K562 (cell line): ENCODE results near the gene MAP3K7. TPM values are rescaled to one million over a fixed set of nuclear protein-coding genes. Genes with fewer than 3 reads are reported as not detected.

Experiments used
- CEBPG ChIP-seq, 3 experiments: fragments of 200-800 bp in 1 of 3; sonication (Bioruptor generic) in 1 of 3; sonication (generic) in 1 of 3; formaldehyde crosslinking in 1 of 3; IDR thresholded peaks in 2 of 3; conservative IDR thresholded peaks in 1 of 3; 2 replicates each; pipeline versions ENCODE4 v1.6.1 to v1.8.0; 2016 to 2022; ENCODE audit warnings: missing compliant biosample characterization in 2 of 3, missing genetic modification characterization in 2 of 3, mild to moderate bottlenecking in 1 of 3, missing genetic modification reagents in 1 of 3
- CREM ChIP-seq: IDR thresholded peaks from 2 replicates; pipeline ENCODE4 v1.6.1; 2014; ENCODE audit warnings: antibody characterized with exemption, low read depth
- DDX20 ChIP-seq: fragments of 450-650 bp; IDR thresholded peaks from 2 replicates; pipeline ENCODE4 v1.6.1; 2016; ENCODE audit warnings: missing genetic modification characterization, low read depth, mild to moderate bottlenecking, missing compliant biosample characterization, moderate library complexity
- FIP1L1 ChIP-seq: fragments of 200-400 bp; formaldehyde crosslinking; IDR thresholded peaks from 2 replicates; pipeline ENCODE4 v1.6.1; 2018; ENCODE audit warnings: mild to moderate bottlenecking, low read depth, low read length; ENCODE audit not compliant: poor library complexity, severe bottlenecking
- HNRNPK ChIP-seq: fragments of 200-400 bp; formaldehyde crosslinking; IDR thresholded peaks from one replicate; pipeline ENCODE4 v1.6.1; 2018; ENCODE audit warnings: mild to moderate bottlenecking, low read depth, low read length; ENCODE audit not compliant: poor library complexity, severe bottlenecking
- MYNN ChIP-seq, 2 experiments: sonication (generic); formaldehyde crosslinking in 1 of 2; IDR thresholded peaks; 2 replicates each; pipeline versions ENCODE4 v1.5.0 to v1.6.1; 2016 to 2020; ENCODE audit warnings: antibody characterized with exemption in 1 of 2, missing genetic modification reagents in 1 of 2
- NRF1 ChIP-seq, 2 experiments: fragments of 450-650 bp; IDR thresholded peaks in 1 of 2; conservative IDR thresholded peaks in 1 of 2; 2 replicates each; pipeline ENCODE4 v1.6.1; 2014; ENCODE audit warnings: mild to moderate bottlenecking in 2 of 2
- RAD51 ChIP-seq: fragments of 450-650 bp; IDR thresholded peaks from 2 replicates; pipeline ENCODE4 v1.7.1; 2016; ENCODE audit warnings: low read depth, mild to moderate bottlenecking, borderline replicate concordance
- SP1 ChIP-seq: sonication (generic); formaldehyde crosslinking; IDR thresholded peaks from 2 replicates; pipeline ENCODE4 v1.8.1; 2022; ENCODE audit warnings: mild to moderate bottlenecking, missing genetic modification reagents
- ZBTB1 ChIP-seq: sonication (generic); formaldehyde crosslinking; IDR thresholded peaks from 2 replicates; pipeline ENCODE4 v1.8.1; 2023; ENCODE audit warnings: missing genetic modification reagents, low read depth, mild to moderate bottlenecking, borderline replicate concordance
- ZBTB5 ChIP-seq: fragments of 450-650 bp; IDR thresholded peaks from 2 replicates; pipeline ENCODE4 v1.6.1; 2017; ENCODE audit warnings: antibody characterized with exemption
- ZFPM2 ChIP-seq: fragments of 250-450 bp; sonication (Bioruptor Pico); IDR thresholded peaks from 2 replicates; pipeline ENCODE4 v1.5.1; 2022; ENCODE audit warnings: mild to moderate bottlenecking
- ZFX ChIP-seq: sonication (generic); formaldehyde crosslinking; IDR thresholded peaks from 2 replicates; pipeline ENCODE4 v1.8.0; 2022; ENCODE audit warnings: mild to moderate bottlenecking, missing genetic modification reagents, moderate library complexity
- ZNF282 ChIP-seq: sonication (generic); formaldehyde crosslinking; IDR thresholded peaks from 2 replicates; pipeline ENCODE4 v1.8.1; 2023; ENCODE audit warnings: missing genetic modification reagents
- ZNF311 ChIP-seq: fragments of 250-450 bp; sonication (Bioruptor Pico); IDR thresholded peaks from 2 replicates; pipeline ENCODE4 v1.4.0; 2020; ENCODE audit warnings: mild to moderate bottlenecking, moderate library complexity
- ZNF408 ChIP-seq: fragments of 250-450 bp; sonication (Bioruptor Pico); IDR thresholded peaks from 2 replicates; pipeline ENCODE4 v1.4.0; 2020; ENCODE audit warnings: low read depth, mild to moderate bottlenecking, moderate library complexity
- ZNF41 ChIP-seq: fragments of 250-450 bp; sonication (Bioruptor Pico); conservative IDR thresholded peaks from 2 replicates; pipeline ENCODE4 v1.4.0; 2020; ENCODE audit warnings: mild to moderate bottlenecking
- polyA plus RNA-seq, 8 experiments: library from polyadenylated mRNA; depleted of rRNA in 4 of 8; stranded (reverse) in 5 of 8; unstranded in 3 of 8; fragments of >200 nt; fragmentation: Nextera tagmentation in 2 of 8; fragmentation: Illumina TruSeq in 1 of 8; extraction: Ambion mirVana in 2 of 8; extraction: Trizol in 1 of 8; gene quantifications; 2 replicates each; pipeline versions ENCODE4 v1.2.1 to v1.2.3, GENCODE V29; 2011 to 2014; ENCODE audit warnings: inconsistent platforms in 1 of 8, missing spikeins in 1 of 8
- total RNA-seq, 7 experiments: library from RNA; depleted of rRNA in 6 of 7; stranded (reverse); fragments of >200 nt in 6 of 7; fragmentation: Illumina TruSeq in 2 of 7; extraction: Trizol in 2 of 7; gene quantifications; 2 replicates each; pipeline versions ENCODE4 v1.2.1 to v1.2.3, GENCODE V29; 2011 to 2021; ENCODE audit warnings: low replicate concordance in 1 of 7
- TF ChIP-seq, protein P1 (sequence below): sonication (generic); formaldehyde crosslinking; IDR thresholded peaks from 2 replicates; pipeline ENCODE4 v1.8.1; 2023; ENCODE audit warnings: mild to moderate bottlenecking, missing genetic modification reagents
- TF ChIP-seq, protein P2 (sequence below): fragments of 250-450 bp; sonication (Bioruptor Pico); IDR thresholded peaks from 2 replicates; pipeline ENCODE4 v1.9.0; 2021; ENCODE audit warnings: mild to moderate bottlenecking
- TF ChIP-seq, protein P3 (sequence below): fragments of 250-450 bp; sonication (Bioruptor Pico); IDR thresholded peaks from 2 replicates; pipeline ENCODE4 v1.4.0; 2020; ENCODE audit warnings: mild to moderate bottlenecking, moderate library complexity

Gene MAP3K7
- total and polyA plus RNA-seq, 9 of the 15 experiments (the other 6 are each of a cell fraction or from before 2014, with no cell fraction given) = 13.4 to 60.9 (median 34.8) TPM

- TF ChIP-seq ZBTB5 (no peak), CREM (peak; percentile 86), ZNF408 (CRISPR knock-in tag) (no peak), SP1 (CRISPR knock-in tag) (no peak), ZNF41 (CRISPR knock-in tag) (no peak), ZNF282 (CRISPR knock-in tag) (no peak), ZNF311 (CRISPR knock-in tag) (no peak), ZBTB1 (no peak), DDX20 (tag) (no peak), HNRNPK (no peak), FIP1L1 (no peak), ZFPM2 (CRISPR knock-in tag) (no peak), NRF1 (conservative IDR thresholded peaks at IDR 0.05 in 1 of 2, IDR thresholded peaks at IDR 0.05 in 1 of 2) (0 out of 4 replicates have a peak, but pooled peaks of 1 of the 2 experiments have one; percentile 17), MYNN (IDR thresholded peaks at IDR 0.05) (peak; percentile 72; the same call in 1 of the 2 replicates), MYNN (CRISPR knock-in tag; IDR thresholded peaks at IDR 0.05) (no peak), CEBPG (CRISPR knock-in tag; IDR thresholded peaks at IDR 0.05) (peak; percentile 41; the same call in 1 of the 2 replicates), CEBPG (tag; conservative IDR thresholded peaks at IDR 0.05 in 1 of 2, IDR thresholded peaks at IDR 0.05 in 1 of 2) (no peak; a peak in 1 of 4 replicates), ZFX (CRISPR knock-in tag) (no peak), RAD51 (no peak)
- TF ChIP-seq, protein P1, sequence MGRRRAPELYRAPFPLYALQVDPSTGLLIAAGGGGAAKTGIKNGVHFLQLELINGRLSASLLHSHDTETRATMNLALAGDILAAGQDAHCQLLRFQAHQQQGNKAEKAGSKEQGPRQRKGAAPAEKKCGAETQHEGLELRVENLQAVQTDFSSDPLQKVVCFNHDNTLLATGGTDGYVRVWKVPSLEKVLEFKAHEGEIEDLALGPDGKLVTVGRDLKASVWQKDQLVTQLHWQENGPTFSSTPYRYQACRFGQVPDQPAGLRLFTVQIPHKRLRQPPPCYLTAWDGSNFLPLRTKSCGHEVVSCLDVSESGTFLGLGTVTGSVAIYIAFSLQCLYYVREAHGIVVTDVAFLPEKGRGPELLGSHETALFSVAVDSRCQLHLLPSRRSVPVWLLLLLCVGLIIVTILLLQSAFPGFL (CRISPR knock-in tag) = no peak
- TF ChIP-seq, protein P2, sequence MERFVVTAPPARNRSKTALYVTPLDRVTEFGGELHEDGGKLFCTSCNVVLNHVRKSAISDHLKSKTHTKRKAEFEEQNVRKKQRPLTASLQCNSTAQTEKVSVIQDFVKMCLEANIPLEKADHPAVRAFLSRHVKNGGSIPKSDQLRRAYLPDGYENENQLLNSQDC (CRISPR knock-in tag) = no peak
- TF ChIP-seq, protein P3, sequence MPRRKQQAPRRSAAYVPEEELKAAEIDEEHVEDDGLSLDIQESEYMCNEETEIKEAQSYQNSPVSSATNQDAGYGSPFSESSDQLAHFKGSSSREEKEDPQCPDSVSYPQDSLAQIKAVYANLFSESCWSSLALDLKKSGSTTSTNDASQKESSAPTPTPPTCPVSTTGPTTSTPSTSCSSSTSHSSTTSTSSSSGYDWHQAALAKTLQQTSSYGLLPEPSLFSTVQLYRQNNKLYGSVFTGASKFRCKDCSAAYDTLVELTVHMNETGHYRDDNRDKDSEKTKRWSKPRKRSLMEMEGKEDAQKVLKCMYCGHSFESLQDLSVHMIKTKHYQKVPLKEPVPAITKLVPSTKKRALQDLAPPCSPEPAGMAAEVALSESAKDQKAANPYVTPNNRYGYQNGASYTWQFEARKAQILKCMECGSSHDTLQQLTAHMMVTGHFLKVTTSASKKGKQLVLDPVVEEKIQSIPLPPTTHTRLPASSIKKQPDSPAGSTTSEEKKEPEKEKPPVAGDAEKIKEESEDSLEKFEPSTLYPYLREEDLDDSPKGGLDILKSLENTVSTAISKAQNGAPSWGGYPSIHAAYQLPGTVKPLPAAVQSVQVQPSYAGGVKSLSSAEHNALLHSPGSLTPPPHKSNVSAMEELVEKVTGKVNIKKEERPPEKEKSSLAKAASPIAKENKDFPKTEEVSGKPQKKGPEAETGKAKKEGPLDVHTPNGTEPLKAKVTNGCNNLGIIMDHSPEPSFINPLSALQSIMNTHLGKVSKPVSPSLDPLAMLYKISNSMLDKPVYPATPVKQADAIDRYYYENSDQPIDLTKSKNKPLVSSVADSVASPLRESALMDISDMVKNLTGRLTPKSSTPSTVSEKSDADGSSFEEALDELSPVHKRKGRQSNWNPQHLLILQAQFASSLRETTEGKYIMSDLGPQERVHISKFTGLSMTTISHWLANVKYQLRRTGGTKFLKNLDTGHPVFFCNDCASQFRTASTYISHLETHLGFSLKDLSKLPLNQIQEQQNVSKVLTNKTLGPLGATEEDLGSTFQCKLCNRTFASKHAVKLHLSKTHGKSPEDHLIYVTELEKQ (CRISPR knock-in tag) = no peak
These were observed 107.9 kb downstream of the MAP3K7 start (continued) for GRCh38 chr6:90478789-90479602.
